GM23338 (cell line): ENCODE measurements around the gene AP2A1. TPM values are rescaled to one million over a fixed set of nuclear protein-coding genes. Genes with fewer than 3 reads are reported as not detected.

Experiments used
- ATAC-seq: fragments of 200-7000 bp; cut with Tn5 transposase; 3 replicates; pipeline ENCODE4 v1.9.1; 2020
- DNase-seq: peaks from one replicate; pipeline ENCODE4 v3.0.0-alpha.2; 2015; ENCODE audit warnings: low spot score
- H2AFZ ChIP-seq: fragments of 200-600 bp; sonication (generic); 2 replicates; pipeline ENCODE4 v1.8.0; 2016; ENCODE audit warnings: antibody characterized with exemption, mild to moderate bottlenecking, moderate library complexity
- H3F3A ChIP-seq: fragments of 200-600 bp; sonication (generic); replicated peaks from 2 replicates; pipeline ENCODE4 v1.8.0; 2017; ENCODE audit warnings: antibody characterized with exemption, mixed run types, low read depth
- H3K27ac ChIP-seq: fragments of 200-600 bp; sonication (generic); 2 replicates; pipeline ENCODE4 v1.6.1; 2016; ENCODE audit warnings: low read depth
- H3K27me3 ChIP-seq: fragments of 200-600 bp; sonication (generic); 2 replicates; pipeline ENCODE4 v1.8.0; 2016; ENCODE audit warnings: mild to moderate bottlenecking, mixed run types, moderate library complexity; ENCODE audit not compliant: insufficient read depth
- H3K36me3 ChIP-seq: fragments of 200-600 bp; sonication (generic); 2 replicates; pipeline ENCODE4 v1.8.0; 2016; ENCODE audit warnings: mild to moderate bottlenecking; ENCODE audit not compliant: insufficient read depth
- H3K4me1 ChIP-seq: fragments of 200-600 bp; sonication (generic); 2 replicates; pipeline ENCODE4 v1.8.0; 2016; ENCODE audit warnings: mild to moderate bottlenecking, moderate library complexity; ENCODE audit not compliant: insufficient read depth
- H3K4me2 ChIP-seq: fragments of 200-600 bp; sonication (generic); 2 replicates; pipeline ENCODE4 v1.7.1; 2017; ENCODE audit warnings: mixed run types
- H3K4me3 ChIP-seq: fragments of 200-600 bp; sonication (generic); 2 replicates; pipeline ENCODE4 v1.6.1; 2016; ENCODE audit warnings: mixed run types
- H3K79me2 ChIP-seq: fragments of 200-600 bp; sonication (generic); replicated peaks from 2 replicates; pipeline ENCODE4 v1.8.0; 2017; ENCODE audit warnings: mild to moderate bottlenecking; ENCODE audit not compliant: insufficient read depth
- H3K9me2 ChIP-seq: fragments of 200-600 bp; sonication (generic); 2 replicates; pipeline ENCODE4 v1.8.0; 2017; ENCODE audit not compliant: insufficient read depth
- H4K20me1 ChIP-seq: fragments of 200-600 bp; sonication (generic); replicated peaks from 2 replicates; pipeline ENCODE4 v1.8.0; 2017; ENCODE audit warnings: mild to moderate bottlenecking; ENCODE audit not compliant: insufficient read depth
- H3K27ac Mint-ChIP-seq: 2 replicates; pipeline ENCODE4 v1.8.0; 2020; ENCODE audit warnings: inconsistent platforms, mild to moderate bottlenecking, moderate library complexity, mixed read lengths
- H3K27me3 Mint-ChIP-seq: 3 replicates; pipeline ENCODE4 v1.8.0; 2022; ENCODE audit warnings: low read depth, mild to moderate bottlenecking, moderate library complexity, mixed read lengths, inconsistent platforms; ENCODE audit not compliant: insufficient read depth, poor library complexity
- H3K36me3 Mint-ChIP-seq: 3 replicates; pipeline ENCODE4 v1.8.0; 2021; ENCODE audit warnings: low read depth, mild to moderate bottlenecking, inconsistent platforms, moderate library complexity, mixed read lengths
- H3K4me1 Mint-ChIP-seq: 3 replicates; pipeline ENCODE4 v1.8.0; 2020; ENCODE audit warnings: mild to moderate bottlenecking, inconsistent platforms, mixed read lengths
- H3K4me3 Mint-ChIP-seq: 3 replicates; pipeline ENCODE4 v1.8.0; 2021; ENCODE audit warnings: moderate library complexity, mild to moderate bottlenecking, inconsistent platforms, mixed read lengths
- H3K9me3 Mint-ChIP-seq: 3 replicates; pipeline ENCODE4 v1.8.0; 2020; ENCODE audit warnings: moderate library complexity, mild to moderate bottlenecking, inconsistent platforms, mixed read lengths
- CREB1 ChIP-seq: fragments of 250-450 bp; sonication (Bioruptor Pico); IDR thresholded peaks from 2 replicates; pipeline ENCODE4 v1.5.0; 2020; ENCODE audit warnings: low read depth, mild to moderate bottlenecking, moderate library complexity
- EZH2 ChIP-seq: fragments of 200-600 bp; sonication (generic); IDR thresholded peaks from one replicate; pipeline ENCODE4 v1.8.0; 2017; ENCODE audit warnings: antibody characterized with exemption, mild to moderate bottlenecking, low read depth; ENCODE audit not compliant: unreplicated experiment
- EZH2phosphoT487 ChIP-seq: fragments of 200-600 bp; sonication (generic); IDR thresholded peaks from one replicate; pipeline ENCODE4 v1.8.1; 2018; ENCODE audit warnings: antibody characterized with exemption; ENCODE audit not compliant: unreplicated experiment
- JUNB ChIP-seq: IDR thresholded peaks from one replicate; pipeline ENCODE4 v1.6.1; 2016; ENCODE audit warnings: antibody characterized with exemption; ENCODE audit not compliant: unreplicated experiment
- NANOG ChIP-seq: IDR thresholded peaks from 2 replicates; pipeline ENCODE4 v1.6.1; 2016; ENCODE audit warnings: antibody characterized with exemption, borderline replicate concordance
- POLR2AphosphoS5 ChIP-seq: IDR thresholded peaks from 2 replicates; pipeline ENCODE4 v1.6.1; 2016; ENCODE audit warnings: antibody characterized with exemption, low read depth
- STAT1 ChIP-seq: IDR thresholded peaks from one replicate; pipeline ENCODE4 v1.6.1; 2016; ENCODE audit warnings: antibody characterized with exemption; ENCODE audit not compliant: unreplicated experiment
- ZNF114 ChIP-seq: fragments of 250-450 bp; sonication (Bioruptor Pico); IDR thresholded peaks from 2 replicates; pipeline ENCODE4 v1.5.0; 2020; ENCODE audit warnings: mild to moderate bottlenecking, moderate library complexity
- ZNF331 ChIP-seq: fragments of 250-450 bp; sonication (Bioruptor Pico); IDR thresholded peaks from 2 replicates; pipeline ENCODE4 v1.5.0; 2020; ENCODE audit warnings: low read depth, mild to moderate bottlenecking, moderate library complexity
- polyA plus RNA-seq: library from polyadenylated mRNA; unstranded; fragments of >200 nt; fragmentation: Nextera tagmentation; extraction: Ambion mirVana; gene quantifications from 2 replicates; pipeline ENCODE4 v1.2.1, GENCODE V29; 2016
- total RNA-seq: library from RNA; depleted of rRNA; stranded (reverse); fragments of >200 nt; shearing (Covaris generic); gene quantifications from 2 replicates; pipeline ENCODE4 v1.2.3, GENCODE V29; 2014
- TF ChIP-seq, protein P1 (sequence below): IDR thresholded peaks from 2 replicates; pipeline ENCODE4 v1.6.1; 2016; ENCODE audit warnings: antibody characterized with exemption
- TF ChIP-seq, protein P2 (sequence below), 2 experiments: fragments of 200-600 bp in 1 of 2; sonication (generic) in 1 of 2; conservative IDR thresholded peaks; 2 replicates each; pipeline versions ENCODE4 v1.5.1 to v1.6.1; 2016 to 2017; ENCODE audit warnings: antibody characterized with exemption in 2 of 2, low read depth in 2 of 2, mild to moderate bottlenecking in 2 of 2, moderate library complexity in 1 of 2
- TF ChIP-seq, protein P3 (sequence below): fragments of 250-450 bp; sonication (Bioruptor Pico); IDR thresholded peaks from 2 replicates; pipeline ENCODE4 v1.5.0; 2020; ENCODE audit warnings: mild to moderate bottlenecking, moderate library complexity
- TF ChIP-seq, protein P4 (sequence below): IDR thresholded peaks from one replicate; pipeline ENCODE4 v1.6.1; 2018; ENCODE audit warnings: antibody characterized with exemption; ENCODE audit not compliant: unreplicated experiment

The AP2A1 gene
- total and polyA plus RNA-seq, 2 experiments from 2014 or later: 34.1 to 129 TPM

DNA sequence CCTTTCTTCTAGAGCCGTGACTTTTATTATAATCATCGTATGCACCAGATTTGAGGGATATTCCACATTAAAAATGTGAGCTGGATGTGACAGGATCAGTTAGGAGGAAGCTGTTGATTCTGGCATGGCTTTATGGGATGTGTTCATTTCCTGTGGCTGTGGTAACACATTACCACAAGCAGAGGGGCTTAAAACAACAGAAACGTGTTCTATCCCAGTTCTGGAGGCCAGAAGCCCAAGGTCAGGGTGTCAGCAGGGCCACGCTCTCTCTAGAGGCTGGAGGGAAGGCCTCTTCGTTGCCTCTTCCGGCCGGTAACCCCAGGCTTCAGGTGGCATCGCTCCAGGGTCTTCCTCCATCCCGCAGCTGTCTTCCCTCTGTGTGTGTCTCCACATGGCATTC, 65.8 kb downstream of the AP2A1 start:
- no peaks in the 10 kb centered on the region for H3K36me3 ChIP-seq
- Mint-ChIP-seq H3K27me3 (peaks cover 10% of the 10 kb centered on the region), H3K27ac (no peak overlapping the region), H3K4me1 (no peaks in the 10 kb centered on the region; the same call in 2 of the 3 replicates), H3K9me3 (no peaks in the 10 kb centered on the region; the same call in 1 of the 3 replicates), H3K36me3 (peaks cover 35% of the 10 kb centered on the region), H3K4me3 (no peak overlapping the region)
- no peaks in the 10 kb centered on the region for H3F3A ChIP-seq
- H2AFZ ChIP-seq: no peak overlapping the region
- H3K27ac ChIP-seq: no peak overlapping the region
- no peak for ATAC-seq
- H4K20me1 ChIP-seq: no peaks in the 10 kb centered on the region; the same call in 1 of the 2 replicates
- H3K4me3 ChIP-seq: no peak overlapping the region
- no peaks in the 10 kb centered on the region for H3K79me2 ChIP-seq
- no peaks in the 10 kb centered on the region for H3K9me2 ChIP-seq
- H3K4me1 ChIP-seq: no peaks in the 10 kb centered on the region
- H3K27me3 ChIP-seq: no peaks in the 10 kb centered on the region
- no peak overlapping the region for H3K4me2 ChIP-seq
- TF ChIP-seq ZNF114 (CRISPR knock-in tag) (no peak), STAT1 (no peak), EZH2 (no peak), NANOG (no peak), EZH2phosphoT487 (no peak), JUNB (no peak), POLR2AphosphoS5 (no peak), ZNF331 (CRISPR knock-in tag) (no peak), CREB1 (CRISPR knock-in tag) (no peak)
- TF ChIP-seq, protein P1, sequence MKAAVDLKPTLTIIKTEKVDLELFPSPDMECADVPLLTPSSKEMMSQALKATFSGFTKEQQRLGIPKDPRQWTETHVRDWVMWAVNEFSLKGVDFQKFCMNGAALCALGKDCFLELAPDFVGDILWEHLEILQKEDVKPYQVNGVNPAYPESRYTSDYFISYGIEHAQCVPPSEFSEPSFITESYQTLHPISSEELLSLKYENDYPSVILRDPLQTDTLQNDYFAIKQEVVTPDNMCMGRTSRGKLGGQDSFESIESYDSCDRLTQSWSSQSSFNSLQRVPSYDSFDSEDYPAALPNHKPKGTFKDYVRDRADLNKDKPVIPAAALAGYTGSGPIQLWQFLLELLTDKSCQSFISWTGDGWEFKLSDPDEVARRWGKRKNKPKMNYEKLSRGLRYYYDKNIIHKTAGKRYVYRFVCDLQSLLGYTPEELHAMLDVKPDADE: no peak
- TF ChIP-seq, protein P2, sequence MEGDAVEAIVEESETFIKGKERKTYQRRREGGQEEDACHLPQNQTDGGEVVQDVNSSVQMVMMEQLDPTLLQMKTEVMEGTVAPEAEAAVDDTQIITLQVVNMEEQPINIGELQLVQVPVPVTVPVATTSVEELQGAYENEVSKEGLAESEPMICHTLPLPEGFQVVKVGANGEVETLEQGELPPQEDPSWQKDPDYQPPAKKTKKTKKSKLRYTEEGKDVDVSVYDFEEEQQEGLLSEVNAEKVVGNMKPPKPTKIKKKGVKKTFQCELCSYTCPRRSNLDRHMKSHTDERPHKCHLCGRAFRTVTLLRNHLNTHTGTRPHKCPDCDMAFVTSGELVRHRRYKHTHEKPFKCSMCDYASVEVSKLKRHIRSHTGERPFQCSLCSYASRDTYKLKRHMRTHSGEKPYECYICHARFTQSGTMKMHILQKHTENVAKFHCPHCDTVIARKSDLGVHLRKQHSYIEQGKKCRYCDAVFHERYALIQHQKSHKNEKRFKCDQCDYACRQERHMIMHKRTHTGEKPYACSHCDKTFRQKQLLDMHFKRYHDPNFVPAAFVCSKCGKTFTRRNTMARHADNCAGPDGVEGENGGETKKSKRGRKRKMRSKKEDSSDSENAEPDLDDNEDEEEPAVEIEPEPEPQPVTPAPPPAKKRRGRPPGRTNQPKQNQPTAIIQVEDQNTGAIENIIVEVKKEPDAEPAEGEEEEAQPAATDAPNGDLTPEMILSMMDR (conservative IDR thresholded peaks at IDR 0.05; ENCODE audit: low read depth in 2 of 2): no peak
- TF ChIP-seq, protein P3, sequence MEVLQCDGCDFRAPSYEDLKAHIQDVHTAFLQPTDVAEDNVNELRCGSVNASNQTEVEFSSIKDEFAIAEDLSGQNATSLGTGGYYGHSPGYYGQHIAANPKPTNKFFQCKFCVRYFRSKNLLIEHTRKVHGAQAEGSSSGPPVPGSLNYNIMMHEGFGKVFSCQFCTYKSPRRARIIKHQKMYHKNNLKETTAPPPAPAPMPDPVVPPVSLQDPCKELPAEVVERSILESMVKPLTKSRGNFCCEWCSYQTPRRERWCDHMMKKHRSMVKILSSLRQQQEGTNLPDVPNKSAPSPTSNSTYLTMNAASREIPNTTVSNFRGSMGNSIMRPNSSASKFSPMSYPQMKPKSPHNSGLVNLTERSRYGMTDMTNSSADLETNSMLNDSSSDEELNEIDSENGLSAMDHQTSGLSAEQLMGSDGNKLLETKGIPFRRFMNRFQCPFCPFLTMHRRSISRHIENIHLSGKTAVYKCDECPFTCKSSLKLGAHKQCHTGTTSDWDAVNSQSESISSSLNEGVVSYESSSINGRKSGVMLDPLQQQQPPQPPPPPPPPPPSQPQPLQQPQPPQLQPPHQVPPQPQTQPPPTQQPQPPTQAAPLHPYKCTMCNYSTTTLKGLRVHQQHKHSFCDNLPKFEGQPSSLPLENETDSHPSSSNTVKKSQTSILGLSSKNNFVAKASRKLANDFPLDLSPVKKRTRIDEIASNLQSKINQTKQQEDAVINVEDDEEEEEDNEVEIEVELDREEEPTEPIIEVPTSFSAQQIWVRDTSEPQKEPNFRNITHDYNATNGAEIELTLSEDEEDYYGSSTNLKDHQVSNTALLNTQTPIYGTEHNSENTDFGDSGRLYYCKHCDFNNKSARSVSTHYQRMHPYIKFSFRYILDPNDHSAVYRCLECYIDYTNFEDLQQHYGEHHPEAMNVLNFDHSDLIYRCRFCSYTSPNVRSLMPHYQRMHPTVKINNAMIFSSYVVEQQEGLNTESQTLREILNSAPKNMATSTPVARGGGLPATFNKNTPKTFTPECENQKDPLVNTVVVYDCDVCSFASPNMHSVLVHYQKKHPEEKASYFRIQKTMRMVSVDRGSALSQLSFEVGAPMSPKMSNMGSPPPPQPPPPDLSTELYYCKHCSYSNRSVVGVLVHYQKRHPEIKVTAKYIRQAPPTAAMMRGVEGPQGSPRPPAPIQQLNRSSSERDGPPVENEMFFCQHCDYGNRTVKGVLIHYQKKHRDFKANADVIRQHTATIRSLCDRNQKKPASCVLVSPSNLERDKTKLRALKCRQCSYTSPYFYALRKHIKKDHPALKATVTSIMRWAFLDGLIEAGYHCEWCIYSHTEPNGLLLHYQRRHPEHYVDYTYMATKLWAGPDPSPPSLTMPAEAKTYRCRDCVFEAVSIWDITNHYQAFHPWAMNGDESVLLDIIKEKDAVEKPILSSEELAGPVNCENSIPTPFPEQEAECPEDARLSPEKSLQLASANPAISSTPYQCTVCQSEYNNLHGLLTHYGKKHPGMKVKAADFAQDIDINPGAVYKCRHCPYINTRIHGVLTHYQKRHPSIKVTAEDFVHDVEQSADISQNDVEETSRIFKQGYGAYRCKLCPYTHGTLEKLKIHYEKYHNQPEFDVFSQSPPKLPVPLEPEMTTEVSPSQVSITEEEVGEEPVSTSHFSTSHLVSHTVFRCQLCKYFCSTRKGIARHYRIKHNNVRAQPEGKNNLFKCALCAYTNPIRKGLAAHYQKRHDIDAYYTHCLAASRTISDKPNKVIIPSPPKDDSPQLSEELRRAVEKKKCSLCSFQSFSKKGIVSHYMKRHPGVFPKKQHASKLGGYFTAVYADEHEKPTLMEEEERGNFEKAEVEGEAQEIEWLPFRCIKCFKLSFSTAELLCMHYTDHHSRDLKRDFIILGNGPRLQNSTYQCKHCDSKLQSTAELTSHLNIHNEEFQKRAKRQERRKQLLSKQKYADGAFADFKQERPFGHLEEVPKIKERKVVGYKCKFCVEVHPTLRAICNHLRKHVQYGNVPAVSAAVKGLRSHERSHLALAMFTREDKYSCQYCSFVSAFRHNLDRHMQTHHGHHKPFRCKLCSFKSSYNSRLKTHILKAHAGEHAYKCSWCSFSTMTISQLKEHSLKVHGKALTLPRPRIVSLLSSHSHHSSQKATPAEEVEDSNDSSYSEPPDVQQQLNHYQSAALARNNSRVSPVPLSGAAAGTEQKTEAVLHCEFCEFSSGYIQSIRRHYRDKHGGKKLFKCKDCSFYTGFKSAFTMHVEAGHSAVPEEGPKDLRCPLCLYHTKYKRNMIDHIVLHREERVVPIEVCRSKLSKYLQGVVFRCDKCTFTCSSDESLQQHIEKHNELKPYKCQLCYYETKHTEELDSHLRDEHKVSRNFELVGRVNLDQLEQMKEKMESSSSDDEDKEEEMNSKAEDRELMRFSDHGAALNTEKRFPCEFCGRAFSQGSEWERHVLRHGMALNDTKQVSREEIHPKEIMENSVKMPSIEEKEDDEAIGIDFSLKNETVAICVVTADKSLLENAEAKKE: no peak
- TF ChIP-seq, protein P4, sequence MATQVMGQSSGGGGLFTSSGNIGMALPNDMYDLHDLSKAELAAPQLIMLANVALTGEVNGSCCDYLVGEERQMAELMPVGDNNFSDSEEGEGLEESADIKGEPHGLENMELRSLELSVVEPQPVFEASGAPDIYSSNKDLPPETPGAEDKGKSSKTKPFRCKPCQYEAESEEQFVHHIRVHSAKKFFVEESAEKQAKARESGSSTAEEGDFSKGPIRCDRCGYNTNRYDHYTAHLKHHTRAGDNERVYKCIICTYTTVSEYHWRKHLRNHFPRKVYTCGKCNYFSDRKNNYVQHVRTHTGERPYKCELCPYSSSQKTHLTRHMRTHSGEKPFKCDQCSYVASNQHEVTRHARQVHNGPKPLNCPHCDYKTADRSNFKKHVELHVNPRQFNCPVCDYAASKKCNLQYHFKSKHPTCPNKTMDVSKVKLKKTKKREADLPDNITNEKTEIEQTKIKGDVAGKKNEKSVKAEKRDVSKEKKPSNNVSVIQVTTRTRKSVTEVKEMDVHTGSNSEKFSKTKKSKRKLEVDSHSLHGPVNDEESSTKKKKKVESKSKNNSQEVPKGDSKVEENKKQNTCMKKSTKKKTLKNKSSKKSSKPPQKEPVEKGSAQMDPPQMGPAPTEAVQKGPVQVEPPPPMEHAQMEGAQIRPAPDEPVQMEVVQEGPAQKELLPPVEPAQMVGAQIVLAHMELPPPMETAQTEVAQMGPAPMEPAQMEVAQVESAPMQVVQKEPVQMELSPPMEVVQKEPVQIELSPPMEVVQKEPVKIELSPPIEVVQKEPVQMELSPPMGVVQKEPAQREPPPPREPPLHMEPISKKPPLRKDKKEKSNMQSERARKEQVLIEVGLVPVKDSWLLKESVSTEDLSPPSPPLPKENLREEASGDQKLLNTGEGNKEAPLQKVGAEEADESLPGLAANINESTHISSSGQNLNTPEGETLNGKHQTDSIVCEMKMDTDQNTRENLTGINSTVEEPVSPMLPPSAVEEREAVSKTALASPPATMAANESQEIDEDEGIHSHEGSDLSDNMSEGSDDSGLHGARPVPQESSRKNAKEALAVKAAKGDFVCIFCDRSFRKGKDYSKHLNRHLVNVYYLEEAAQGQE: no peak
- no peak for DNase-seq
